Measurements from ENCODE around the gene CHD2.

Gene CHD2

DNA sequence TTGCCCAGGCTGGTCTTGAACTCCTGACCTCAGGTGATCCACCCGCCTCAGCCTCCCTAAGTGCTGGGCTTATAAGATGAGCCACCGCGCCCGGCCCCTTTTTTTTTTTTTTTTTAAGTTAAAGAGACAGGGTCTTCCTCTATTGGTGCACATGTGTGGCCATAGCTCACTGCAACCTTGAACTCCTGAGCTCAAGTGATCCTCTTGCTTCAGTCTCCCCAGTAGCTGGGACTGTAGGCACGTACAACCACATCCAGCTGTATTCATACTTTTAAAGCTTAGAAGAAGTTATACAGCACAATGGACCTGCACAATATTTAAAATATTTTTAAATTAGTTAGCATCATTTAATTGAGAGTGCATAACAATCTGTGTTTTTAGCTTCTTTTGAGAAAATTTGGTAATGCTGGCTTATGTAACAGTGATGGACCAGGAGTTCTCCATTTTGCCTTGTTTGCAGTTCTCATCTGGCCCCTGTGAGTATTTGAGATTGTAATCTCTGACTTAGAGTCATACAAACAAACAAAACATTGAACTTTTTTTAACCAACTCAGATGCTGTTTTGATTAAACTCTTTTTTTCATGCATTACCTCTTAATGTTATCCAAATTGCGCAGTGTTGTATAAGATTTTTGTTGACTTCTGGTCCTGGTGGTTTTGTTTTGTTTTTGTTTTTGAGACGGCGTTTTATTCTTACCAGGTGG is 33.0 kb downstream of the CHD2 start:
- DNase-seq (ENCODE audit: low spot score), result no peak

DNA sequence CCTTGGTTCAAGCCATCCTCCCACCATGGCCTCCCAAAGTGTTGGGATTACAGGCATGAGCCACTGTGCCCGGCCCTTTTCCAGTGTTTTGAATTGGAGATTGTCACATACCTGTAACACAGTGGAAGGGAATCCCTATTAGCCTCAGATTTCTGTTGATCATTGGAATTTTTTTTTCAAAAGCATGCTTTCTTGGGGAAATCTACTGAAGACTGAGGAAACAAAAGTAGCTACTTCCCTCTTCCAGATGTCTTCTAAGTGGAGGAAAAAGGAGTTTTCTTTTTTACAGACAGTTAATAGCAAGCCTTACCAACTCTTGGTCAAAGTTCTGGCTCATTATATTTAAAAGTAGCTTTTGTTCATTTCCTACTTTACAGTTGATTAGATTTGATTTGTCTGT is 33.7 kb downstream of the CHD2 start:
- no peak for DNase-seq (ENCODE audit: low spot score)

DNA sequence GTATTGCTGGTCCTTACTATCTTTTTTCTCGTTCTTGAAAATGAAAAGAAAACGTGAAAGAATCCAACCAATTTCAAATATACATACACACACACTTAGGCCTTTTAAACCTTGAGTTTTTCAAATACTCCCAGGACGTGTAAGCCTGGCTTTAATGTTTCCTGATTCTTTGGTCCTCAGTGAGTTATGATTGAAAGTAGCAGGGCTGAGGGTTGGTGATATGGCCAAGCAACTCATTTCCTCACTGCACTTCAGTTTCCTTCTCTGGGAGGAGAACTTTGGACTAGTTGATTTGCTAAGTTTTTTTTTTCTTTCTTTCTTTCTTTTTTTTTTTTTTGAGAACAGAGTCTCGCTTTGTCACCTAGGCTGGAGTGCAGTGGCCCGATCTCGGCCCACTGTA is 34.6 kb downstream of the CHD2 start:
- DNase-seq (ENCODE audit: low spot score), result no peak

DNA sequence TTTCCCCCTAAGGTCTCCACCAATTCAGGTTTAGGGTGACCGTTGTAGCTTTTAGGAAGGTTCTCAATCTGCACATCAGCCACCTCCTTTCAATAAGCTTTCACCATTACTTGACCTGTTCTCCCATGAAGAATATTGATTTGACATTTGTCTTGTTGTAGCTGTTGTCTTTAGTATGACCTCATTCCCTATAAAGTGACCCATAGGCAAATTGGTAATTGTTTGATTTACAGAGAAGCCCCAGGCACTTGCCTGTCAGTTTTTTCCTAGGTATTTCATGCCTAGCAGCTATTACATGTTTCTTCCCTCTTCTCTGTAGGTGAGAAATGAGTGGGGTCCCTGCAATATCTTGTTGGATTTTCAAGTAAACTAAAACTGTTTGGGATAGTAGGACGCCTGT is 36.0 kb downstream of the CHD2 start:
- DNase-seq (ENCODE audit: low spot score), result no peak

DNA sequence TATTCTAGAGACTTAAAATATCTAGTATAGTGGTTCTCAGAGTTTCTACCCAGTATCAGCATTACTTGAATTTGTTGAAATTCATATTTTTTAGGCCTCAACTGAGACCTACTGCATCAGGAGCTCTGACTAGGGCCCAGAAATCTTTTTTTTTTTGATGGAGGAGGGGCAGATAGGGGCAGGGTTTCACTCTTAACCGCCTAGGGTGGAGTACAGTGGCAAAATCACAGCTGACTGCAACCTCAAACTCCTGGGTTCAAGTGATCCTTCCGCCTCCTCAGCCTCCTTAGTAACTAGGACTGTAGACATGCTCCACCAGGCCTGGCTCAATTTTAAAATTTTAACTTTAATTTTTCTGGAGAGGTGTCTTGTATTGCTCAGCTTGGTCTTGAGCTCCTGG is 36.6 kb downstream of the CHD2 start:
- no peak for DNase-seq (ENCODE audit: low spot score)

DNA sequence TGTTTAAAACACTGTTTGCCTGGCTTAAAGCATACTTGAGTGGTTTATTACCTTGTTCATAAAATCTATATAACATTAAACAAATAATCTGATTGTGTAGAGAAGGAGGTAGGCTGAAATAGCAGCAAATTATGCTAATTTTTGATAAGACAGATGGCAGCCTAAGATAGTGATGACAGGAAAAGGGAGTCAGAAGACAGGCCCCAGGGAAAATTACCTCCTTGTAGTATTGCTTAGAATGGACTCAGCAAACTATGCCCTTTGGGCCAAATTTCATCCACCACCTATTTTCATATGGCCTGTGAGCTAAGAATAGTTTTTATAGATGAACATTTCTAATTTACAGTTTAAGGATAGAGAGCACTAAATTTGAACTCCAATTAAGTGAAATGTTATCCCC is 37.8 kb downstream of the CHD2 start:
- DNase-seq (ENCODE audit: low spot score), result no peak

DNA sequence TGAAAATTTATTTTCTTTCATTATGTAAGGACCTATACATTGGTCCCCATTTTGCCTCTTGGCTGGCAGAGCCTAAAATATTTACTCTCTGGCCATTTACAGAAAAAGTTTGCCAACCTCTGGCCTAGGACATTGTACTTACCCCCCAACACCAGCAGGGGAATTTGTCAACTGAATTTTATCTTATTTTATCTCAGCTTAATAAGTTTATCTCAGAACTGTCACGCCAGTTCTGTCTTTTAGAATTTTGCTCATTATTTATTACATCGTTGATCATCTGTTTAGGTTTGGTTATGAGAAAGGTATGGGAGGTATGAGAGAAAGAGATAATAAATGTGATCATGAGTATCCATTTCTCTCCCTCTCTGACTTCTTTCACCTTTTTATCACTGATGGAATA is 38.3 kb downstream of the CHD2 start:
- no peak for DNase-seq (ENCODE audit: low spot score)

DNA sequence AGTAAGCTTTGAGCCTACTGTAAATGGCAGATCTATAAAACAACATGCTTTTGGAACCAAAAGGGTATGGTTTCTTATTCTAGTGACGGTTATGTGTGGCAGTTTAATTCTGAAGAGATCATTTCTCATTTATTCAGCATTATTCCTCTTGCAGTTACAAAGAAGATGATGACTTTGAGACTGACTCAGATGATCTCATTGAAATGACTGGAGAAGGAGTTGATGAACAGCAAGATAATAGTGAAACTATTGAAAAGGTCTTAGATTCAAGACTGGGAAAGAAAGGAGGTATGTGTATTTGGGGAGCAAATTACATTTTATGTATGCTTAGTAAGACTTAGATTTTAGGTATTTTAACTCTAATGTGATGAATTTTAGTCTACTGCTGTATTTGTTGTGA is 41.5 kb downstream of the CHD2 start:
- no peak for DNase-seq (ENCODE audit: low spot score)

DNA sequence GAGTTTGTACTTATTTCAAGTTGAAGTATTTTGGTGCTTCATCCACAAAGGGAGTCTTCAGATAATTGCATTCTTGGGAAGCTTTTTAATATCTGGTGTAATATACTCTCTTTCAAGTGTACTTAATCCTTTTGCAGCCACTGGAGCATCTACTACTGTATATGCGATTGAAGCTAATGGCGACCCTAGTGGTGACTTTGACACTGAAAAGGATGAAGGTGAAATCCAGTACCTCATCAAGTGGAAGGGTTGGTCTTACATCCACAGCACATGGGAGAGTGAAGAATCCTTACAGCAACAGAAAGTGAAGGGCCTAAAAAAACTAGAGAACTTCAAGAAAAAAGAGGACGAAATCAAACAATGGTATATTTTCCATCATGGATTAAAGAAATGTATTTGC is 42.6 kb downstream of the CHD2 start:
- DNase-seq (ENCODE audit: low spot score), result no peak

DNA sequence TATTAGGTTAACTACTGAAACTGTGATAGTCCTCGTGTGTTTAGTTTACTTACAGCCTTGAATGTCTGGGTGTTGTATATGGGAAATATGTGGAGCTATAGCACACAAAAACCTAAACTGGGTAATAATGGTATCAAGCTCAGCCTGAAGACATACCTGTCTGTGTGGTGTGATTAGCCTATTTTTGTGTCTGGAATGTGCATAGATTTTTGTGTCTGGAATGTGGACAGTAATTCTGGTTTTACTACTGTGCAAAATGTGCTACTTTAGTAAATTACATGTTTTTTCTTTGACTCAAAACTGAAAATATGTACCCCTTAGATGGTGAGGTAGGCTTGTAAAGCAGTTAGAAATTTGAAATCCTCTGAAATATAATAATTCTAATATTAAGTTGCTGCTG is 43.5 kb downstream of the CHD2 start:
- DNase-seq (ENCODE audit: low spot score), result no peak

DNA sequence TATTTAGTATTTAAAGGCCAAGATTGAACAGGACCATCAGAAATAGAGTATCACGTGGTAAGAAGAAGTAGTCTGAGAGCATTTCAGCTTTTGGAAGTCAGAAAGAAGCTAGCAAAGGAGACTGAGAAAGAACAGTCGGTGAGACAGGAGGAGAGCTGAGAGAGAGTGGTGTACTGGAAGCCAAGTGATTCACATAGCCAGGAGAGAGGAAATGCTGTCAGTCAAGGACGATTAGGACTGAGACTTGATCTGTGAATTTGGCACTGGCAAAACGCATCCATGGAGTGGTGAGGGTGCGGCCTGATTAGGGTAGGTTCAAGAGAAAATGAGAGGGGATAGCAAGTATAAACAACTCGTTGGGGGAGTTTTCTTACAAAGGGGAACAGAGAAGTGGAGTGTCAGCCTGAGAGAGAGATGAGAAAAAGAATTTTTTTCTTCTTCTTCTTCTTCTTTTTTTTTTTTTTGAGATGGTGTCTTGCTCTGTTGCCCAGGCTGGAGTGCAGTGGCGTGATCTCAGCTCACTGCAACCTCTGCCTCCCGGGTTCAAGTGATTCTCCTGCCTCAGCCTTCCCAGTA is 44.9 kb downstream of the CHD2 start:
- DNase-seq (ENCODE audit: low spot score), result no peak

DNA sequence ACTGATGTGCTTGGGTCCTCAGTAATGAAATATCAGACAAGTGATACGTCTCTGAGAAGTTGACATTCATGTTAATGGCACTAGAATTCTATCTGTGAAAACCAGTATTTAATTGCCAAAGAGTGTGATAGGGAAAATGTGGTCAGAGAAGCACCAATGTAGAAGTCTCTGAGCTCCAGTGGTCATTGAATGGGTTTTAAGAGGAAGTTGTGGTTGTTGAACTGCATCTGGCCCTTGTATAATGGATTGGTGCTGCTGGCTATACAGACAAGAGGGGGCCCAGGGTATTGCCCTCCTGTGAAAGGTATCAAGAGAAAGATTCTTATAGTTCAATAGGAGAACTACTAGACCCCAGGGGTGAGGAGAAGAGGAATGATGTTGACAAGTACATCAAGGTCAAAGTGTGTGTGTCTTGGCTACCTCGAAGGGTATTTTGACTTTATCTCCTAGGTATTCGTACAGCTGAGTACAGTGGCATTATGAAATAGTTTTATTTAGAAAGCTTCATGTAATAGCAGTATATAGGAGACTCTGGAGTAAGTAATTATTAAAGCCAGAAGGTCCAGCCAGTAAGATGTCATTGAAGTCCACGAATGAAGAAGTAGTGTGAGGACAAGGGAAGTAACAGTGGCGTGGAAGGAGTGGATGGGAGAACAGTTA is 47.1 kb downstream of the CHD2 start:
- no peak for DNase-seq (ENCODE audit: low spot score)

DNA sequence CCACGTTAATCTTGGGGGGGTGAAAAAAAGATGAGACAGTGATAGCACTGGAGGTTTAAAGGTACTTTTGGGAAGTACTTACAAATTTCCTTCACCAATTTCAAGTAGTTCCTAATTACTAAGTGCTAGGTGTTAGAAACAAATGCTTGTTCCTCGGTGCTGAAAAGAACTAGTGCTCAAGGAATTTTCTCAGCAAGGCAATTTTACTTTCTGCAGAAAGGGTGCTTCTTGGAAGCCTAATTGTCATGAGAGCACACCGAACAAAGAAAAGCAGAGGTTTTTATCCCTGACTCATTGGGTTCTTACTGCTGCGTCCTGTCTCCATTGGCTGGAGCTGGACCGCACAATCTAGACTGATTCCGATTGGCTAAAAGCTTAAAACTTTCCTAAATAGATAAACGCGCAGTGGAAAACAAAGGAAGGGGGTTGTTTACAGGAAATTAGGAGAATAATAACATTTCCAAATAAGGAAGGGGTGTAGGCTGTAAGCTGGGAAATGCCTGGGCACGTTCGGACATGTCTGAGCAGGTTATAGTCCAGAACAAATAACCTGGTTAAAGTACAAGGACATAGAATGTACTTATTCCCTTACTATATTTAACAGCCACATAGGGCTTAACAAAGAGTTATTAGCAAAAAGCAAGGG is 49.6 kb downstream of the CHD2 start:
- DNase-seq (ENCODE audit: low spot score), result no peak

DNA sequence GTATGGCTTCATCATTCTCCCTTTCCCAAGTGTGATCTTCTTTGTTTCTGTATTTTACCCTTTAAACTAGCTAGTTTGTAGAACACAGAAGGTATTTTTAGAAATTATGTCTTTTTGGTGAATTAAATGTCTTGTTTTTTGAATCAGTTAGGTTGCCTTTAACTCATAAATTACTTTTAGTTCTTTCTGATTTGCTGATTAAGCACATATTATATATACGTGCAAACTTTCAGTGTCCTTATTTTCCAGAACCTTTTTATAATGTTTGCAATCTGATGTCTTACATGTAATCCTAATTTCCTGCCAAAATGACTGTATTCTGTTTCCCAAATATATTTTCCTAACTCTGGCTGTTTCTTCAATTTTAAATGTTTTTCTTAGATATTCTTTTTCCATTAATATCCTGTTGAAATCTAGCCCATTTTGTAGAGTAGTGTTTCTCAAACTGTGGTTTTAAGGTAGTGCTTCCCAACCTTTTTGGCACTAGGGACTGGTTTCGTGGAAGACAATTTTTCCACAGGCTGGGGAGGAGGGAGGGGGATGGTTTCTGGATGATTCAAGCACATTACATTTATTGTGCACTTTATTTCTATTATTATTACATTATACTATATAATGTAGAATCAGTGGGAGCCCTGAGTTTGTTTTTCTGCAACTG is 51.8 kb downstream of the CHD2 start:
- DNase-seq (ENCODE audit: low spot score), result no peak

DNA sequence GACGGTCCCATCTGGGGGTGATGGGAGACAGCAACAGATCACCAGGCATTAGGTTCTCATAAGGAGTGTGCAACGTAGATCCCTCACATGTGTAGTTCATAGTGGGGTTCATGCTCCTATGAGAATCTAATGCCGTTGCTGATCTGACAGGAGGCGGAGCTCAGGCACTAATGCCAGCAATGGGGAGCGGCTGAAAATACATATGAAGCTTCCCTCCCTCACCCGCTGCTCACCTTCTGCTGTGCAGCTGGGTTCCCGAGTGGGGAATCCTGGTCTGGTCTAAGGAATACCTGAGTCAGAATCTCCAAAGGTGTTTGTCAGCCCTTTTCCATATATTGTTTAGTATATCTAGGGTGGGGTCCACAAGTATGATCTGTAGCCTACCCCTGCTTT is 52.3 kb downstream of the CHD2 start:
- DNase-seq (ENCODE audit: low spot score), result no peak

DNA sequence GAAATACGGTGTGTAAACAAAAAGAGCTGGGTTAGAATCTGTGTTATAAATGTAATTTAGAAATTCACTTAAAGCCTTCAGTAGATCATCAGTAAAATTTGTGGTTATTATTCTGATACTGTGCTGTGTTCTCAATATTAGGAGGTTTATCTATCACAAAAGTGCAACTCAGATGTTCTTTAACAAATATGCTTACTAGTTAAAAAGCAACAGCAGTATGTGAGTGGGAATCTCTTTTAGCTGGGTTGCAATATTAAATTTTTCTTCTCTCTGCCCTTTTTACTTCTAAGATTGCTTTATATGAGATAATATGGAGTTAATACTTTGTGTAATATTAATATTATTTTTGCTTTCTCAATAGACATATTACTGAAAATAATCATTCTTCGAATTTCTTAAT is 53.4 kb downstream of the CHD2 start:
- no peak for DNase-seq (ENCODE audit: low spot score)

DNA sequence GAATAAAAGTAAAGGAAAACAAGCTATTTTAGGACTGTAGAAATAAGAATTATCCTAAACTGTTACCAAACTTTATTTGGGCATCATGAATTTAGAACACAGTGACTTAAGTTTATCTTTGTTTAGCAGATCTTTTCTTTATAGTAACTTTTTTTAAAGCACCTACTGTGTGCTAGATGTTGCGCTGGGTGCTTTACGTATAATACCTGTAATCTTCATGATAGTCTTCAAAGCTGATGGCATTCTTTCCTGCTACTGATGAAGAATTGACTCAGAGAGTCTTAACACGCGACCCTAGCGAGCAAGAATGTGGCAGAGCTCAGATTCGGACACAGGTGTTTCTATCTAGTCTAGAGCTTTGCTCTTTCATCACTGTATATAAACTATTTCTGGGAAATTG is 53.9 kb downstream of the CHD2 start:
- DNase-seq (ENCODE audit: low spot score), result no peak

DNA sequence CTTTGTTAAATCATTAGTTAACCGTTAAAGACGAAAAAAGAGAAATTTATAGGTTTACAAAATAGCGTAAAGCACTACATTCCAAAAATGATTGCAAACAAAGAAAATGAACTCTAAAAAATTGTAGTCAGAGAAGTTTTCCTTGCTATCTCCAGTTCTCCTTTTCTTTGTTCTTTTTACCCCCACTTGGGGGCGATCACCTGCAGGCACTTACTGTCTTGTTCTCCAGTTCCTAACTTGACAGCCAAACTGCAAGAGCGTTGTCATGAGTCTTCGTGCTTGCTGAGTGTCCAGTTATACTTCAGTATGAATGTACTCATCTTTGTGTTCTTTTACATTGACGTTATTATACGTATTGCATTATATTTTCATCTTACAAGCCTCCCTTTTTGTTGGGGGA is 54.5 kb downstream of the CHD2 start:
- DNase-seq (ENCODE audit: low spot score), result no peak

DNA sequence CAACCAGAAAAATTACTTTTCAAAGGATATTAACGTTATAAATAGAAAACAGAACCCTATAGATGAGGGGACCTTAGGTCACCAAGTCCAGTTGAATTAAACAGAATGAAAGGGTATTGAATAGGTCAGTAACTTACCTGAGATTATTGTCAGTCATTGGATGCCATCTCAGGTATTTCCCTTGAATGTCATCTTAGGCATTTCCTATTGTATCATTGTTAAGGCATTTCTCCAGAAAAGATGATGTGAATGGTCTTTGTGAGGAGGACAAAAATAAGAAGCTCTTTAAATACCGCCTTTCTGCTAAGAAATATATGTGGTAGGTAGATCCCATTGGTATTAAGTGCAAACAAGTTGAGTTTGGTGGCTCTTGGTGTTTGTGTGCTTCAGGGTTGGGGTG is 55.6 kb downstream of the CHD2 start:
- no peak for DNase-seq (ENCODE audit: low spot score)

DNA sequence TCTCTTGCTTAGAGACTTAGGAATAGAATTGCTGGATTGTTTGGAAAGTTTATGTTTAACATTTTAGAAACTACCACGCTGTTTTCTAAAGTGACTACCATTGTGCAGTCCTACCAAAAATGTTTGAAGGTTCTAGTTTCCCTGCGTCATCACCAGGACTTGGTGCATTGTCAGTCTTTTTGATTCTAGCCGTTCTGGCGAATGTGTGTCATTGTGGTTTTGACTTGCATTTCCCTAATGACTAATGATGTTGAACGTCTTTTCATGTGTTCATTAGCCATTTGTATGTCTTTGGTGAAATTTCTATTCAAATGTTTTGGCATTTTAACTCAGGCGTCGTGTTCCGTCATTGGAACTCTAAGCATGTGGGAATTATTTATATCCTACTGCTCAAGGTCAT is 58.0 kb downstream of the CHD2 start:
- DNase-seq (ENCODE audit: low spot score), result no peak

DNA sequence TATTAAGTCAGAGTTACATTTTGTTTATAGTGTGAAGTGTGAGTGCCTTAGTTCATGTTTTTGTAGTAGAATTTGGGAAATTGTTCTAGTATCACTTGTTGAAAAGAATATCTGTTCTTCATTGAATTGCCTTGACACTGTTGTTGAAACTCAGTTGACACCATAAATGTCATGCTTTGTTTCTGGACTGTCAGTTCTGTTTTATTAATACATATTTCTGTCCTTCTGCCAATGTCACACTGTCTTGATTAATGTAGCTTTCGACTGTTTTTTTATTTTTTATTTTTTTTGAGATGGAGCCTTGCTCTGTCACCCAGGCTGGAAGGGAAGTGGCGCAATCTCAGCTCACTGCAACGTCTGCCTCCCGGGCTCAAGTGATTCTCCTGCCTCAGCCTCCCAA is 59.1 kb downstream of the CHD2 start:
- DNase-seq (ENCODE audit: low spot score), result no peak

DNA sequence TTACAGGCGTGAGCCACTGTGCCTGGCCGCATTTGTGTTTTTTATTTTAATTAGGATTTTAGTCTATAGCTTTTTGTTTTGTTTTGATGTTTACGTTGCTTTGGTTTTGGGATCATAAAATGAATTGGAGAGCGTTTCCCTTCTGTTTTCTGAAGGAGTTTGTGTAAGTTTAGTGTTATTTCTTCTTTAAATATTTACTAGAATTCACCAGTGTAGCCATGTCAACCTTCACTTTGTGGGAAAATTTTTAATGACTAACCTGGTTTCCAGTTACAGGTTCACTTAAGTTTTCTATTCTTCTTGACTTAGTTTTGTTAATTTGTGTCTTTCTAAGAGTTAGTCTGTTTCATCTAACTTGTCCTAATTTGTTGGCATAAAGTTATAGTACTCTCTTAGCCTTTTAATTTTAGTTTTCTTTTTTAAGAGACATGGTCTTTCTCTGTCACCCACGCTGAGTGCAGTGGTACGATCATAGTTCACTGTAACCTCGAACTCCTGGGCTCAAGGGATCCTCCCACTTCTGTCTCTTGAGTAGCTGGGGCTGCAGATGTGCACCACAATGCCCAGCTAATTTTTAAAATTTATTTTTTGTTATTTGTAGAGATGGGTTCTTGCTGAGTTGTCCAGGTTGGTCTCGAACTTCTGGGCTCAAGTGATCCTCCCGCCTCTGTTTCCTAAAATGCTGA is 61.0 kb downstream of the CHD2 start:
- DNase-seq (ENCODE audit: low spot score), result no peak
